Left renal pelvis (tissue), 4 donors: ENCODE data around the gene KRTAP3-2. TPM values are rescaled to one million over a fixed set of nuclear protein-coding genes. Genes with fewer than 3 reads are reported as not detected.
"Not testable (repeated sequence)": the region's sequence is repeated elsewhere in the genome, so short reads cannot be mapped to it uniquely, and the experiment has no call there.

ENCODE experiments used
- DNase-seq, 4 donors: peaks; one replicate each; pipeline ENCODE4 v3.0.0-alpha.2; 2013; ENCODE audit warnings: low read depth in 4 of 4, low spot score in 3 of 4
- polyA plus RNA-seq, 4 donors: library from polyadenylated mRNA; unstranded; fragments of 120-200 nt; gene quantifications; one replicate each; pipeline ENCODE4 v1.2.1, GENCODE V29; 2013; ENCODE audit not compliant: insufficient read length in 4 of 4

The KRTAP3-2 gene
- not detected for polyA plus RNA-seq

GRCh38 chr17:40999563-40999962 lies at the start of gene KRTAP3-2:
KRTAP3-2 (minus strand) TSS chr17:40999906; CDS start chr17:40999853, 53 bp downstream.
- DNase-seq: not testable (repeated sequence)

- no peak for DNase-seq
Measured at GRCh38 chr17:41049110-41049509, 49.4 kb upstream of the KRTAP3-2 start.

GRCh38 chr17:41048441-41048840 lies 48.7 kb upstream of the KRTAP3-2 start:
- no peak for DNase-seq

GRCh38 chr17:41046735-41047465 lies 47.2 kb upstream of the KRTAP3-2 start, which contains the start of gene KRTAP2-1:
KRTAP2-1 (minus strand) TSS chr17:41047316; CDS start chr17:41047267, 49 bp downstream.
- DNase-seq: not testable (repeated sequence)

- no peak for DNase-seq
Measured at GRCh38 chr17:41042953-41043352, 43.2 kb upstream of the KRTAP3-2 start.

- DNase-seq: not testable (repeated sequence)
Measured at GRCh38 chr17:41040783-41041571, 41.3 kb upstream of the KRTAP3-2 start, which contains the start of gene KRTAP1-1. KRTAP1-1 (minus strand) TSS chr17:41041450; CDS start chr17:41041397, 53 bp downstream.

- DNase-seq: no peak
Measured at GRCh38 chr17:41037853-41038350, 38.2 kb upstream of the KRTAP3-2 start.

- DNase-seq: not testable (repeated sequence)
Measured at GRCh38 chr17:41034346-41034935, 34.7 kb upstream of the KRTAP3-2 start, which contains the start of gene KRTAP1-3. KRTAP1-3 (minus strand) TSS chr17:41034874; CDS start chr17:41034821, 53 bp downstream.

GRCh38 chr17:41029633-41030245 lies 30.0 kb upstream of the KRTAP3-2 start, which contains the start of gene KRTAP1-4:
KRTAP1-4 (minus strand) TSS chr17:41030195; CDS start chr17:41030078, 117 bp downstream.
- no peak for DNase-seq

- DNase-seq: no peak
Measured at GRCh38 chr17:41026715-41027471, 27.2 kb upstream of the KRTAP3-2 start, which contains the start of gene KRTAP1-5. KRTAP1-5 (minus strand) TSS chr17:41027208; CDS start chr17:41027155, 53 bp downstream.

- DNase-seq: no peak
Measured at GRCh38 chr17:41024697-41025096, 25.0 kb upstream of the KRTAP3-2 start.

- no peak for DNase-seq
Measured at GRCh38 chr17:41020336-41020735, 20.6 kb upstream of the KRTAP3-2 start.

GRCh38 chr17:41019415-41019814 lies 19.7 kb upstream of the KRTAP3-2 start:
- no peak for DNase-seq

- no peak for DNase-seq
Measured at GRCh38 chr17:41018541-41018940, 18.8 kb upstream of the KRTAP3-2 start.

GRCh38 chr17:41016578-41017215 lies 17.0 kb upstream of the KRTAP3-2 start:
- no peak for DNase-seq

- no peak for DNase-seq
Measured at GRCh38 chr17:41015454-41015853, 15.7 kb upstream of the KRTAP3-2 start.

- no peak for DNase-seq
Measured at GRCh38 chr17:41013606-41014005, 13.9 kb upstream of the KRTAP3-2 start.

- DNase-seq: no peak
Measured at GRCh38 chr17:41013181-41013580, 13.5 kb upstream of the KRTAP3-2 start.
